GM18508 (cell line): ENCODE results near the gene SSUH2.
"Not testable (repeated sequence)": the region's sequence is repeated elsewhere in the genome, so short reads cannot be mapped to it uniquely, and the experiment has no call there.

Experiments
- ATAC-seq: cut with Tn5 transposase; IDR thresholded peaks from one replicate; pipeline ENCODE4 v1.9.1; 2021; ENCODE audit warnings: moderate number of reproducible peaks; ENCODE audit not compliant: insufficient read depth, unreplicated experiment

SSUH2 gene

GRCh38 chr3:8593021-8593827 lies 51.4 kb downstream of the SSUH2 start:
- ATAC-seq = no peak

GRCh38 chr3:8589880-8590556 lies 54.6 kb downstream of the SSUH2 start:
- no peak for ATAC-seq

- ATAC-seq = no peak
Measured at GRCh38 chr3:8584661-8585060, 59.9 kb downstream of the SSUH2 start.

DNA sequence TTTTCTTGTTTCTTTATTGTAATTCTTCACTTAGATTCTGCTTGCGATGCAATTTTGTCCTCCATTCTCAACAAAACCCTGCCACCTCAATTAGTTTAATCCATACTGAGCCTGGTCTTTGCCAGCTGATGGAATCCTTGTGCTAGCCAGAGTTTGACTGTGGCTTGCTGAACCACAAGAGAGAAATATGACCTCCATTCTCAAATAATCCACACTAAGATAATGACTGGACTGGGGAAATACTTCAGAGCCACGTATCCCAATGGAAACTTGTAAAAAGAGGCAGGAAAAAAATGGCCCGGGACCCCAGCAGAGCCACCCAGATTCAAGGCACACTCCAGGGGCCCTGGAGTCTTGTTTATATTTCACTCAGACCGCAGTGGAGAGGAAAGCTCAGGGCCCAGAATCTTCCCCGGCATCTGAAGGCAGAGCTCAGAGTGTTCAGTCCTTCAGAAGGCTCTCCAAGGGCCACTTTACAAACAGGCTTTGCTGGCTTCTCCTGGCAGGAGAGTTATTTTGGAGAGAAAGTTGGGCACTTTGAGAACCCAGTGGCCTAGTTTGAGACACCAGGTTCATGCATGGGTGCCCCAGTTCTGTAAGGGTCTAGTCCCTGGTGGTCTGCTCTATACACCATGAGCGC lies 62.7 kb downstream of the SSUH2 start:
- no peak for ATAC-seq

- ATAC-seq = no peak
Measured at GRCh38 chr3:8581373-8581772, 63.2 kb downstream of the SSUH2 start.

- ATAC-seq = not testable (repeated sequence)
Measured at GRCh38 chr3:8580434-8580833, 64.2 kb downstream of the SSUH2 start.

- ATAC-seq = no peak
Measured at GRCh38 chr3:8579943-8580342, 64.7 kb downstream of the SSUH2 start.

GRCh38 chr3:8579096-8579495 lies 65.5 kb downstream of the SSUH2 start:
- peak; percentile 98 for ATAC-seq

DNA sequence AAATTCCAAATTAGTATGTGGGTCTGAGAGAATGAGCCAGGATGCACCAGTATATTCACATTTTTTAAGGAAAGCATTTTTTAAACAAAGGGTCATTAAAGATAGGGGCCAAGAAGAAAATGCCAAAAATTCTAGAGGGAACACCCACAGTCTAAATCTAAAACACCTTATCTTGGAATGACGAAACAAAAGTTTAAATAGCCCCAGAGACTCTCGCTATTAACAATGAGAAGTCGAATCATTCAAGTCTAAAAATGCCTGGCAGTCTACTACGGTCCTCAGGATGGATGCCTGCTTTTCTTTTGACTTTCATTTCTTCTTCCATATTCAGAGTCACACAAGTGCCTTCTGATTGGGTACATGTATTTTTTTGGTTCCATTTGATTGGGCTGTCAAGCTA lies 66.3 kb downstream of the SSUH2 start:
- no peak for ATAC-seq

- ATAC-seq = no peak
Measured at GRCh38 chr3:8576841-8577571, 67.6 kb downstream of the SSUH2 start.

- ATAC-seq = no peak
Measured at GRCh38 chr3:8576436-8576835, 68.2 kb downstream of the SSUH2 start.

GRCh38 chr3:8575364-8576104 lies 69.1 kb downstream of the SSUH2 start:
- no peak for ATAC-seq

DNA sequence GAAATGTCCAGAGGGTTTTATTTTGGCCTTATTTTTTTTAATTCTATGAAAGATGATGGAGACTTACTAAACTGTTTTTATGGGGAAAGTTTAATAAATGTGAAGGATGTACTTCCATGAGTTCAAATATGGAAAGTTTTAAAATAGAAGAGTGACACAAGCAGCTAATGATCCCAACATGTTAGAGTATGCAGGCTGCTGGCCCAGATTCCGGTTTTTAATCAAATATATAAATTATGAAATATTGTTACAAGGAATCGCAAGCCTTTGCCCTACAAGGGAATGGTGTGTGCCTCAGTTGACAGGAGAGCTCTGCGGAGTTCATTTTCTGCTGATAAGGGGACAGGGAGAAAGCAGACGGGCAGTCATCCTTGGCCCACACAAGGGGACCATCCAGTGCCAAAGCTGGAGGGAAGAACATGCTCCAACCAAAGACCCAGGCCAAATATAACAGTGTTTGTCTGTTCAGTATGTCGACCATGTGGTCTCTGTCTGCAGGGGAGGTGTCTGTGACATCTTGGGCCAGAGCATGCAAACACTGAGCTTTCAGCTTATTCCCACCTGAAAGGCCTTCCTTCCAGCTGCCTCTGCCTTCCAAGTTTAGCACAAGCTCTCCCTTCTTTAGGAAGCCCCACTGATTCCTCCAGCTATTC lies 69.8 kb downstream of the SSUH2 start:
- no peak for ATAC-seq

- ATAC-seq = no peak
Measured at GRCh38 chr3:8574040-8574669, 70.4 kb downstream of the SSUH2 start.

GRCh38 chr3:8573342-8573926 lies 71.2 kb downstream of the SSUH2 start:
- ATAC-seq = no peak

GRCh38 chr3:8571256-8571655 lies 73.3 kb downstream of the SSUH2 start:
- ATAC-seq = no peak
